A673 (cell line): ENCODE measurements around the gene HOXD3. TPM values are rescaled to one million over a fixed set of nuclear protein-coding genes. Genes with fewer than 3 reads are reported as not detected.

Experiments used
- BruUV-seq: library from RNA; stranded (reverse); fragments of 400-500 nt; replicated peaks from 2 replicates; lab custom pipeline; 2021; lab: Mats Ljungman, UMichigan
- CTCF ChIA-PET: fragments of 300-600 bp; sonication (Branson Sonifier 250); formaldehyde crosslinking; loops from one replicate; lab custom pipeline; 2022; ENCODE audit warnings: antibody characterized with exemption; lab: Charles Lee
- POLR2A ChIA-PET: fragments of 300-600 bp; sonication (Branson Sonifier 250); formaldehyde crosslinking; loops from one replicate; lab custom pipeline; 2022; ENCODE audit warnings: antibody characterized with exemption; ENCODE audit not compliant: low non-redundant PET; lab: Charles Lee
- DNase-seq: peaks from one replicate; pipeline ENCODE4 v3.0.0-alpha.2; 2015; ENCODE audit warnings: low spot score
- H3K27ac ChIP-seq: fragments of 200-600 bp; sonication (generic); 2 replicates; pipeline ENCODE4 v1.5.1; 2016; ENCODE audit warnings: mixed run types, low read depth, mild to moderate bottlenecking, mixed read lengths, antibody characterized with exemption, low read length; ENCODE audit not compliant: poor library complexity, severe bottlenecking
- H3K27me3 ChIP-seq: fragments of 200-600 bp; sonication (generic); replicated peaks from 2 replicates; pipeline ENCODE4 v1.6.1; 2017; ENCODE audit warnings: mixed run types, low read depth, mild to moderate bottlenecking, mixed read lengths, antibody characterized with exemption, low read length; ENCODE audit not compliant: insufficient read depth, poor library complexity
- H3K36me3 ChIP-seq: fragments of 200-600 bp; sonication (generic); 2 replicates; pipeline ENCODE4 v1.6.1; 2016; ENCODE audit warnings: mixed run types, mild to moderate bottlenecking, mixed read lengths, antibody characterized with exemption, low read length; ENCODE audit not compliant: insufficient read depth, poor library complexity, severe bottlenecking
- H3K4me1 ChIP-seq: fragments of 200-600 bp; sonication (generic); 2 replicates; pipeline ENCODE4 v1.6.1; 2017; ENCODE audit warnings: mixed run types, mild to moderate bottlenecking, mixed read lengths, antibody characterized with exemption, low read length; ENCODE audit not compliant: insufficient read depth, poor library complexity, severe bottlenecking
- H3K4me3 ChIP-seq: fragments of 200-600 bp; sonication (generic); 2 replicates; pipeline ENCODE4 v1.5.1; 2016; ENCODE audit warnings: low read depth, mixed run types, mild to moderate bottlenecking, mixed read lengths, low read length; ENCODE audit not compliant: poor library complexity, severe bottlenecking
- H3K9me3 ChIP-seq: fragments of 200-600 bp; sonication (generic); 2 replicates; pipeline ENCODE4 v1.6.1; 2016; ENCODE audit warnings: mixed run types, low read depth, mild to moderate bottlenecking, mixed read lengths, antibody characterized with exemption, low read length; ENCODE audit not compliant: poor library complexity, severe bottlenecking
- EZH2 ChIP-seq: fragments of 200-600 bp; sonication (generic); IDR thresholded peaks from 2 replicates; pipeline ENCODE4 v1.6.1; 2017; ENCODE audit warnings: borderline replicate concordance, low read depth, mild to moderate bottlenecking, mixed read lengths, antibody characterized with exemption, low read length; ENCODE audit not compliant: poor library complexity, severe bottlenecking
- intact Hi-C: fragments of 100-400 bp; cut with micrococcal nuclease; formaldehyde crosslinking; loops from one replicate; pipeline ENCODE4 v1.10.0; 2022; ENCODE audit not compliant: unreplicated experiment
- total RNA-seq: library from RNA; stranded (reverse); gene quantifications from 2 replicates; pipeline ENCODE4 v1.2.3, GENCODE V29; 2021
- TF ChIP-seq, protein P1 (sequence below): fragments of 300-800, 200-600 bp; sonication (generic); conservative IDR thresholded peaks from 2 replicates; pipeline ENCODE4 v1.5.1; 2017; ENCODE audit warnings: low read depth, mild to moderate bottlenecking, antibody characterized with exemption, low read length, moderate library complexity, mixed read lengths

The HOXD3 gene
- total RNA-seq, 1 experiment from 2014 or later: 41.3 TPM

- H3K36me3 ChIP-seq: peaks cover 94% of the 10 kb centered on the region
- no peak overlapping the region for H3K4me3 ChIP-seq
- no peak for DNase-seq
- CTCF ChIA-PET: no interaction called here
- intact Hi-C loops: no loop called here
- no peaks in the 10 kb centered on the region for H3K9me3 ChIP-seq
- POLR2A ChIA-PET: no interaction called here
- TF ChIP-seq EZH2: no peak
- TF ChIP-seq, protein P1, sequence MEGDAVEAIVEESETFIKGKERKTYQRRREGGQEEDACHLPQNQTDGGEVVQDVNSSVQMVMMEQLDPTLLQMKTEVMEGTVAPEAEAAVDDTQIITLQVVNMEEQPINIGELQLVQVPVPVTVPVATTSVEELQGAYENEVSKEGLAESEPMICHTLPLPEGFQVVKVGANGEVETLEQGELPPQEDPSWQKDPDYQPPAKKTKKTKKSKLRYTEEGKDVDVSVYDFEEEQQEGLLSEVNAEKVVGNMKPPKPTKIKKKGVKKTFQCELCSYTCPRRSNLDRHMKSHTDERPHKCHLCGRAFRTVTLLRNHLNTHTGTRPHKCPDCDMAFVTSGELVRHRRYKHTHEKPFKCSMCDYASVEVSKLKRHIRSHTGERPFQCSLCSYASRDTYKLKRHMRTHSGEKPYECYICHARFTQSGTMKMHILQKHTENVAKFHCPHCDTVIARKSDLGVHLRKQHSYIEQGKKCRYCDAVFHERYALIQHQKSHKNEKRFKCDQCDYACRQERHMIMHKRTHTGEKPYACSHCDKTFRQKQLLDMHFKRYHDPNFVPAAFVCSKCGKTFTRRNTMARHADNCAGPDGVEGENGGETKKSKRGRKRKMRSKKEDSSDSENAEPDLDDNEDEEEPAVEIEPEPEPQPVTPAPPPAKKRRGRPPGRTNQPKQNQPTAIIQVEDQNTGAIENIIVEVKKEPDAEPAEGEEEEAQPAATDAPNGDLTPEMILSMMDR: no peak
- no peak overlapping the region for H3K27ac ChIP-seq
- peaks cover 25% of the 10 kb centered on the region for H3K4me1 ChIP-seq
- no TSS peak for BruUV-seq
- no peaks in the 10 kb centered on the region for H3K27me3 ChIP-seq
Measured at GRCh38 chr2:176149939-176150583, 7.0 kb upstream of the HOXD3 start.

GRCh38 chr2:176150584-176151441, 6.3 kb upstream of the HOXD3 start:
- H3K36me3 ChIP-seq: peaks cover 97% of the 10 kb centered on the region
- intact Hi-C loops: no loop called here
- CTCF ChIA-PET: no interaction called here
- no TSS peak for BruUV-seq
- H3K27me3 ChIP-seq: no peaks in the 10 kb centered on the region
- H3K4me3 ChIP-seq: no peak overlapping the region
- TF ChIP-seq, protein P1: no peak
- no peak for TF ChIP-seq EZH2
- peaks cover 18% of the 10 kb centered on the region for H3K4me1 ChIP-seq
- DNase-seq: no peak
- H3K27ac ChIP-seq: no peak overlapping the region
- H3K9me3 ChIP-seq: no peaks in the 10 kb centered on the region
- POLR2A ChIA-PET: no interaction called here

DNA sequence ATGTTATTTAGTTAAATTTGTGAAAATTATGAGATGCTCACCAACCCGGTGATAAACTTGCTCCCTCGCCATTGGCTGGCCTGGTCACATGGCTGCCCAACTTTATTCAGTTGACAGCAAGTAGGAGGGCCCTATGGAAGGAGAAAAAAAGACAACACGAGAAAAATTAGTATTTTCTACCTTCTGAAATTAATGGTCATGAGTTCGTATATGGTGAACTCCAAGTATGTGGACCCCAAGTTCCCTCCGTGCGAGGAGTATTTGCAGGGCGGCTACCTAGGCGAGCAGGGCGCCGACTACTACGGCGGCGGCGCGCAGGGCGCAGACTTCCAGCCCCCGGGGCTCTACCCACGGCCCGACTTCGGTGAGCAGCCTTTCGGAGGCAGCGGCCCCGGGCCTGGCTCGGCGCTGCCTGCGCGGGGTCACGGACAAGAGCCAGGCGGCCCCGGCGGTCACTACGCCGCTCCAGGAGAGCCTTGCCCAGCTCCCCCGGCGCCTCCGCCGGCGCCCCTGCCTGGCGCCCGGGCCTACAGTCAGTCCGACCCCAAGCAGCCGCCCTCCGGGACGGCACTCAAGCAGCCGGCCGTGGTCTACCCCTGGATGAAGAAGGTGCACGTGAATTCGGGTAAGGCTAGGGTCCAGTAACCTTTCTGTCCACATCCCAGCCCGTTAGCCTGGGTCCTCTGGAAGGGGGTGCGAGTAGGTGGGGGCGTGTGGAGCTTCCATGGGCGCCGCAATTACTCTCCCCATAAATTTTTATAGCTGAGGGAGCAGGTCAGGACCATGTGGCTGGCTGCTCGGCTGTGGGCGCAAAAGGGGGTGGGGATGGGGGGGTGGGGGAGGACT, 5.4 kb upstream of the HOXD3 start, which contains the start of gene HOXD4:
Gene HOXD4 (plus strand): TSS at position 109 of the 846 bp plus-strand sequence. CDS start 84 bp downstream, at position 193.
- Histone ChIP-seq H3K27ac (no peak within 1 kb of the TSS), H3K9me3 (no peaks in the 10 kb centered on the region), H3K27me3 (no peaks in the 10 kb centered on the region), H3K36me3 (peaks cover 93% of the 10 kb centered on the region), H3K4me3 (no peak within 1 kb of the TSS), H3K4me1 (peaks cover 13% of the 10 kb centered on the region)
- intact Hi-C loops: no loop called here
- no peak for DNase-seq
- POLR2A ChIA-PET: no interaction called here
- BruUV-seq: no TSS peak
- CTCF ChIA-PET: no interaction called here
- TF ChIP-seq EZH2: no peak
- TF ChIP-seq, protein P1: no peak
